Vagina (tissue), 2 donors: ENCODE measurements around the gene MUC13.

Experiments used
- CTCF ChIP-seq, 3 experiments: fragments of 450-650 bp in 2 of 3; fragments of 200-600 bp in 1 of 3; sonication (generic) in 1 of 3; IDR thresholded peaks; one replicate each; pipeline ENCODE4 v1.5.1; 2017 to 2019; ENCODE audit warnings: antibody characterized with exemption in 3 of 3, mild to moderate bottlenecking in 2 of 3, moderate library complexity in 2 of 3
- POLR2A ChIP-seq, 2 donors: fragments of 450-650 bp; IDR thresholded peaks; one replicate each; pipeline ENCODE4 v1.6.1; 2017; ENCODE audit warnings: antibody characterized with exemption in 2 of 2, mild to moderate bottlenecking in 2 of 2, moderate library complexity in 2 of 2

- TF ChIP-seq CTCF (IDR thresholded peaks at IDR 0.05) (no peak), POLR2A (IDR thresholded peaks at IDR 0.05) (no peak)
Observed at GRCh38 chr3:124867511-124867910, 67.0 kb downstream of the MUC13 start.
